IPS-NIHi7 (cell line): ENCODE data around the gene MIA3.
"Not testable (repeated sequence)": the region's sequence is repeated elsewhere in the genome, so short reads cannot be mapped to it uniquely, and the experiment has no call there.

Source experiments
- DNase-seq: peaks from one replicate; pipeline ENCODE4 v3.0.0; 2012; ENCODE audit warnings: mixed read lengths; ENCODE audit errors: extremely low spot score

The MIA3 gene, protein sequence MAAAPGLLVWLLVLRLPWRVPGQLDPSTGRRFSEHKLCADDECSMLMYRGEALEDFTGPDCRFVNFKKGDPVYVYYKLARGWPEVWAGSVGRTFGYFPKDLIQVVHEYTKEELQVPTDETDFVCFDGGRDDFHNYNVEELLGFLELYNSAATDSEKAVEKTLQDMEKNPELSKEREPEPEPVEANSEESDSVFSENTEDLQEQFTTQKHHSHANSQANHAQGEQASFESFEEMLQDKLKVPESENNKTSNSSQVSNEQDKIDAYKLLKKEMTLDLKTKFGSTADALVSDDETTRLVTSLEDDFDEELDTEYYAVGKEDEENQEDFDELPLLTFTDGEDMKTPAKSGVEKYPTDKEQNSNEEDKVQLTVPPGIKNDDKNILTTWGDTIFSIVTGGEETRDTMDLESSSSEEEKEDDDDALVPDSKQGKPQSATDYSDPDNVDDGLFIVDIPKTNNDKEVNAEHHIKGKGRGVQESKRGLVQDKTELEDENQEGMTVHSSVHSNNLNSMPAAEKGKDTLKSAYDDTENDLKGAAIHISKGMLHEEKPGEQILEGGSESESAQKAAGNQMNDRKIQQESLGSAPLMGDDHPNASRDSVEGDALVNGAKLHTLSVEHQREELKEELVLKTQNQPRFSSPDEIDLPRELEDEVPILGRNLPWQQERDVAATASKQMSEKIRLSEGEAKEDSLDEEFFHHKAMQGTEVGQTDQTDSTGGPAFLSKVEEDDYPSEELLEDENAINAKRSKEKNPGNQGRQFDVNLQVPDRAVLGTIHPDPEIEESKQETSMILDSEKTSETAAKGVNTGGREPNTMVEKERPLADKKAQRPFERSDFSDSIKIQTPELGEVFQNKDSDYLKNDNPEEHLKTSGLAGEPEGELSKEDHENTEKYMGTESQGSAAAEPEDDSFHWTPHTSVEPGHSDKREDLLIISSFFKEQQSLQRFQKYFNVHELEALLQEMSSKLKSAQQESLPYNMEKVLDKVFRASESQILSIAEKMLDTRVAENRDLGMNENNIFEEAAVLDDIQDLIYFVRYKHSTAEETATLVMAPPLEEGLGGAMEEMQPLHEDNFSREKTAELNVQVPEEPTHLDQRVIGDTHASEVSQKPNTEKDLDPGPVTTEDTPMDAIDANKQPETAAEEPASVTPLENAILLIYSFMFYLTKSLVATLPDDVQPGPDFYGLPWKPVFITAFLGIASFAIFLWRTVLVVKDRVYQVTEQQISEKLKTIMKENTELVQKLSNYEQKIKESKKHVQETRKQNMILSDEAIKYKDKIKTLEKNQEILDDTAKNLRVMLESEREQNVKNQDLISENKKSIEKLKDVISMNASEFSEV (N-terminal part only)

GRCh38 chr1:222618001-222618879, at the start of gene MIA3:
TSS of gene MIA3 (plus strand) at chr1:222618097. CDS start at chr1:222618111, 14 bp downstream.
- DNase-seq = peak; percentile 88

DNA sequence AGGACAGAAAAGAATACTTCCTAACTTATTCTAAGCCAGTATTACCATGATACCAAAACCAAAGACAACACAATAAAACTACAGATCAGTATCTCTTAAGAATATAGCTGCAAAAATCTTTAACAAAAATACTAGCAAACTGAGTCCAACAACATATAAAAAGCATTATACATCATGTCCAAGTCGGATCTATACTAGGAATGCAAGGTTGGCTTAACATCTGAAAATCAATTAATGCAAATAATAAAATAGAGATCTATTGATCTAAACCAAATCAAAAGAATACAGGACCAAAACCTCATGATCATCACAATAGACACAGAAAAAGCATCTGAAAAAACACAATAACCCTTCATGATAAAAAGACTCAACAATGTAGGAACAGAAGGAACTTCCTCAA, 47.1 kb upstream of the MIA3 start:
- no peak for DNase-seq

DNA sequence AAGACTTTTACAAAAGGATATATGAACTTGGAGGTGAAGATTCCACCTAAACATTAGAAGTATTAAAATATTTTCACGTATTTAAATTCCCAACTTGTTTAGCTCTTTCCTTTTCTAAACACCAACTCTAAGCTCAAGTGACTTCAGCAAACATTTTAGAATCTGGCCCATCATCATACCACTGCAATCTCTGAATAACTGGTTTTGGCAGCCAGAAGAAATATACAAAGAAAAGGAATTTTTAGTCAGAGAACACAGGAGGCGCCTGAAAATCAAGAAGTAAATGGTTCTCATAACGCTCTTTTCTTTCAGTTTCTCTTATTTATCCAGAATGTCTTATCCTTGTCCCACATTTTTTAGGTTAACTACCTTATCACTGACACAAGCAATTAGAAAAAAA, 38.6 kb upstream of the MIA3 start:
- no peak for DNase-seq

DNA sequence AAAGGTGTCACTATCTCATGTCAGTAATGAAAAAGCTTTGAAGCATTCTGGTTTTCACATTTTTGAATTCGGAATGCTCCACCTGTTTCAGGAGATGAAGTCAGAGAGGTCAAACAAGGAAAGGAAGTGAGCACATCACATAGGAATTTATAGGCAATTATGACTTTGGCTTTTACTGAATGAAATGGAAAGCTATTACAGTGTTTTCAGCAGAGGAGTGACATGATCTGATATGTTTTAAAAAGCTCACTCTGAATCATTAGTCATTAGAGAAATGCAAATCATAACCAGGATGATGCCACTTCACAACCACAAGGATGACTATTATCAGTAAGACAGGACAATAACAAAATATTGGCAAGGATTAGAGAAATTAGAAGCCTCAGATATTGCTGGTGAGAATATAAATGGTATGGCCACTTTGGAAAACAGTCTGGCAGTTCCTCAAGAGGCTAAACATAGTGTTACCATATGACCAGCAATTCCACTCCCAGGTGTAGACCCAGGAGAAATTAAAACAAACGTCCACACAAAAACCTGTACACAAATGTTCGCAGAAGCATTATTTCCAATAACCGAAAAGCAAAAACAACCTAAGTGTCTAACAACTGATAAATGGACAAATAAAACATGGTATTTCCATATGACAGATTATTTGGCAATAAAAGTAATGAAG, 35.7 kb upstream of the MIA3 start:
- DNase-seq = no peak

DNA sequence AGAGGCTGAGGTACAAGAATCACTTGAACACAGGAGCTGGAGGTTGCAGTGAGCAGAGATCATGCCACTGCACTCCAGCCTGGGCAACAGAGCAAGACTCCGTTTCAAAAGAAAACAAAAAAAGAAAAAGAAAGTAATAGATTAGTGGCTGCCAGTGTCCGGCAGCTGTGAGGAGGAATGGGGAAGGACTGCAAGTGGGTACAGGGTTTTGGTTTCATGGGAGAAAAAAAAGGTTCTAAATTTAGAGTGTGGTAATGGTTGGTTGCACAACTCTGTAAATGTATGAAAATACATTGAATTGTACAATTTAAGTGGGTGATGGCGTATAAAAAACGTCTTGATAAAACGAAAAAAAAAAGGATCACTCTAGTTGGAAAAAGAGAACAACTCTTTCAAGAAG, 34.8 kb upstream of the MIA3 start:
- DNase-seq = no peak

DNA sequence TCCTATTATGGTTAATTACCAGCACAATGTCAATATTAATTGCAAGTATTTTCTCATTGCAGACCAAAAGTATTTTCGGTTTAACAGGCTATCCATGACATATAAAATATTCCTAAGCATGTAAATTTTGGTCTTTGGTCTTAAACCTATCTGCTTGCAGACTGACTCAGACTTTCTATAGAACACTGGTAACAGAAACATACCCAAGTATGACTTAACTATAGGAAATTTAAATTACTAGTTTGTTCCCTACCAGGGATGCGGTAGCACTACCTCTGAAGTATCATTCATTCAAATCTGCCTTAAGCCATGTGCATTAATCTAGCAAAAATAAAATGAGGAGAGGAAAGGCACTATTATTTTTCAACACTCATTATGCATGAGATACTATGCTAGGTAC, 31.1 kb upstream of the MIA3 start:
- no peak for DNase-seq

GRCh38 chr1:222588135-222588534, 29.8 kb upstream of the MIA3 start:
- DNase-seq = no peak

- peak; percentile 91 for DNase-seq
Observed at GRCh38 chr1:222589462-222590302, 28.2 kb upstream of the MIA3 start, which contains the start of gene TAF1A. TSS of gene TAF1A (minus strand) at chr1:222589933.

- no peak for DNase-seq
Observed at GRCh38 chr1:222592171-222592570, 25.7 kb upstream of the MIA3 start.

- DNase-seq = no peak
Observed at GRCh38 chr1:222594789-222595188, 23.1 kb upstream of the MIA3 start.

DNA sequence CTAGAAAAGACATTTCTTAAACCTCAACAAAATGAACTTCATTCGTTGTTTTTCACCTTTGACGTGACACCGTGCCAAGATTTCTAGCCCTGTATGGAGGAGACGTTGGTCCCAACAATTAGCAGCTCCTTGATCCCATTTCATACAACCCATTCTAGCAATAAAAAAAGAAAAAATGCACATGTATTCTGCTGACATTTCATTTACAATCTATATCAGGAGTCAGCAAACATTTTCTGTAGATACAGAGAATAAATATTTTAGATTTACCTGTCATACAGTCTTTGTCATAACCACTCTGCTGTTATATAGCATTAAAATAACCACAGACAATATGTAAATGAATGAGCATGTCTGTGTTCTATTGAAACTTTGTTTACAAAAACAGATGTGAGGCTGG, 21.2 kb upstream of the MIA3 start:
- no peak for DNase-seq

GRCh38 chr1:222600281-222600680, 17.6 kb upstream of the MIA3 start:
- no peak for DNase-seq

- DNase-seq = no peak
Observed at GRCh38 chr1:222601257-222601656, 16.6 kb upstream of the MIA3 start.

DNA sequence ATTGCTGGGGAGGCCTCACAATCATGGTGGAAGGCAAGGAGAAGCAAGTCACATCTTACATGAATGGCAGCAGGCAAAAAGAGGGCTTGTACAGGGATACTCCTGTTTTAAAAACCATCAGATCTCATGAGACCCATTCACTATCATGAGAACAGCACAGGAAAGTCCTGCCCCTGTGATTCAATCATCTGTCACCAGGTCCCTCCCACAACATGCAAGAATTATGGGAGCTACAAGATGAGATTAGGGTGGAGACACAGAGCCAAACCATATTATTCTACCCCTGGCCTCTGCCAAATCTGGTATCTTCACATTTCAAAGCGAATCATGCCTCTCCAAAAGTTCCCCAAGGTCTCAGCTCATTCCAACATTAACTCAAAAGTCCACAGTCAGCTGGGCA, 11.1 kb upstream of the MIA3 start:
- no peak for DNase-seq

DNA sequence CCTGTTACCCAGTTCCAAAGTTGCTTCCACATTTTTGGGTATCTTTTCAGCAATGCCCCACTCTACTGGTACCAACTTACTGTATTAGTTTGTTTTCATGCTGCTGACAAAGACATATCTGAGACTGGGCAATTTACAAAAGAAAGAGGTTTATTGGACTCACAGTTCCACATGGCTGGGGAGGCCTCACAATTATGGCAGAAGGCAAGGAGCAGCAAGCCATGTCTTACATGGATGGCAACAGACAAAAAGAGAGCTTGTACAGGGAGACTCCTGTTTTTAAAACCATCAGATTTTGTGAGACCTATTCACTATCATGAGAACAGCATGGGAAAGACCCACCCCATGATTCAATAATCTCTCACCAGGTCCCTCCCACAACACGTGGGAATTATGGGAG, 8.8 kb upstream of the MIA3 start:
- DNase-seq = not testable (repeated sequence)

- no peak for DNase-seq
Observed at GRCh38 chr1:222610728-222611127, 7.2 kb upstream of the MIA3 start.

- no peak for DNase-seq
Observed at GRCh38 chr1:222613627-222614026, 4.3 kb upstream of the MIA3 start.

GRCh38 chr1:222616525-222616924, 1.4 kb upstream of the MIA3 start:
- no peak for DNase-seq

GRCh38 chr1:222617367-222617951, 438 bp upstream of the MIA3 start:
- DNase-seq = peak; percentile 93
